HG03565 (cell line): ENCODE measurements around the gene ICAM2.

Experiments used
- ATAC-seq: cut with Tn5 transposase; IDR thresholded peaks from one replicate; pipeline ENCODE4 v1.9.1; 2021; ENCODE audit warnings: mild to moderate bottlenecking, moderate library complexity; ENCODE audit not compliant: unreplicated experiment

ICAM2 gene

DNA sequence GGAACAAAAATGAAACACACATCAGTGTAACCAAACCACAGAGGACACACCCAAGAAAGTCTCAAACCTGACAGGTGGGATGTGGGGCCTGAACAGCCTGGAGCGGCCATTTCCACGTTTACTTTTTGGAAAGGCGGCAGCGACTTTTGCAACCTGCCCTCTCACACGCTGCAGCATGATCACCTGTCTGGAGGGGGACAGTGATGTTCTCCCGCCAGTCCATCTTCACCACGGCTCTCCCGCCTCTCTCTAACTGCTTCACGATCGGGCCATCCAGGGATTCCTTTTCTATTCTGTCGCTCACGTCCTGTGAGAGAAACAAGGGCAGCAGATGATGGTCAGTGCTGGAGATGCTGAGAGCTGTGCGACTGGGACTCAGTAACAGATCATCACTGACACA is 24.7 kb upstream of the ICAM2 start:
- no peak for ATAC-seq

- no peak for ATAC-seq
These were observed 22.5 kb upstream of the ICAM2 start for GRCh38 chr17:64042700-64043485.

- ATAC-seq, result no peak
These were observed 21.5 kb upstream of the ICAM2 start for GRCh38 chr17:64041912-64042311.

- ATAC-seq, result no peak
These were observed 19.8 kb upstream of the ICAM2 start for GRCh38 chr17:64040206-64040605.

- ATAC-seq, result no peak
These were observed 18.6 kb upstream of the ICAM2 start for GRCh38 chr17:64039106-64039400.

GRCh38 chr17:64038331-64039105 is 18.1 kb upstream of the ICAM2 start:
- no peak for ATAC-seq

GRCh38 chr17:64037802-64038201 is 17.4 kb upstream of the ICAM2 start:
- ATAC-seq, result no peak

- no peak for ATAC-seq
These were observed 16.7 kb upstream of the ICAM2 start for GRCh38 chr17:64037180-64037579.

- ATAC-seq, result no peak
These were observed 15.9 kb upstream of the ICAM2 start for GRCh38 chr17:64036198-64036922.

GRCh38 chr17:64032081-64032480 is 11.6 kb upstream of the ICAM2 start:
- no peak for ATAC-seq

GRCh38 chr17:64028874-64029464 is 8.5 kb upstream of the ICAM2 start:
- no peak for ATAC-seq

DNA sequence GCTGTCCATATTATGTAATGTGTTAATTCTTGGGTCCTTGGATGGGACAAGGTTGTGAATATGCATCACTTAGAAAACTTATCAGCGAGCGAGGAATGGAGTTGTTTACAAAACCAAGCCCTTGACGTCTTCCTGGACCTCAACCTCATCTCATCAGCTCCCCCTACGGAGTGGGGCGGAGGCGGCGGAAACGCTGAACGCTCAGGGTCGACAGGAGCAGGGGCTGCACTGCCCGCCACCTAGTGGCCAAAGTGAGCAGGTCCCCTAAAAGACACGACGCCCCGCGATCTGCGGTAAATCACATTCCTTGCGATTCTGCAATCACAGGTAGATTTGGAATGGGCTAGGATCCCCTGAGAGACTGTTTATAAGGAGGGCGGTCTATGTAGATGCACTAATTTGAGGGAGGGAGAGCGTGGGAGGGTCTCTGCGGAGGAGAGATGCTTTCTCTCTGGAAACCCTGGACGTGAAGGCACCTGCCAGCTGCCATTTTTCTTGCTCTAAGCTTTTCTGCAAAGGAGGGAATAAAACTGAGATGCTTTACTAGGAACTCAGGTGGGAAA is 5.4 kb upstream of the ICAM2 start:
- peak; percentile 58 for ATAC-seq

DNA sequence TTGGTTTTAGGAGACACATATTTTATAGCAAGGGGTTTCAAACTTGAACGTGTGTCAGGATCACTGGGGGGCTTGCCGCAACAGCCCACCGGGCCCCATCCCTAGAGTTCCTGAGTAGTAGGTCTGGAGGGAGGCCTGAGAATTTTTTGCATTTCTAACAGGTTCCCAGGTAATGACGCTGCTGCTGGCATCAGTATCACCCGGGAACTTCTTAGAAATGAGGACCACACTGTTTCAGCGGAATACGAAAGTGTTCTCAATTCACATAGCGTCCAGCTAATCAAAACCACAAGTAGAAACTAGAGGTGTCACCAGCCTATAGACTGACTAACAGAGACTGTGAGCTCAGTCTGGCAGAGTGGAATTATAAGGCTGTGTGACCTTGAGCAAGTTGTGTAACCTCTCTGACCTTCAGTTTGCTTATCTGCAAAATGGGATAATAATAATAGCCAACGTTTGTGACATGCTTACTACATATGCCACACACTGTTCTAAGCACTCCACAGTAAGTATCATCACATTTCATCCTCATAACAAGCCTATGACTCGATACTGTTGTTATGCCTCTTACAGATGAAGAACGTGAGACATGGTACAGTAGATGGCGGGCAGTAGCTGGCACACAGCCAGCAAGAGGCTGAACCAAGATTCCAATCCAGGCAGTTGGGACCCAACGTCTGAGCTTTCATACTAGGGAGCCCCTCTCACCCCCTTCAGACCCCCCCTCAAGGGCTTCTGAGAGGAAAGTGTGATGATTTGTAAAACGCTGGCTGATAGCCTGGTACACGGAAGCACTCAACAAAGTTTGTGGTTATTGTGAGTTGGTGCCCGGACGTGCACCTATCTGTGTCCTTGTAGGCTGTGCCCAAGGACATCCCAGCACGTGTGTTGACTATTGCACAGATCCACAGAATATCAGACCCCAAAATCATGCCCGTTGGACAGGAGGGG is 4.6 kb upstream of the ICAM2 start:
- ATAC-seq, result no peak

DNA sequence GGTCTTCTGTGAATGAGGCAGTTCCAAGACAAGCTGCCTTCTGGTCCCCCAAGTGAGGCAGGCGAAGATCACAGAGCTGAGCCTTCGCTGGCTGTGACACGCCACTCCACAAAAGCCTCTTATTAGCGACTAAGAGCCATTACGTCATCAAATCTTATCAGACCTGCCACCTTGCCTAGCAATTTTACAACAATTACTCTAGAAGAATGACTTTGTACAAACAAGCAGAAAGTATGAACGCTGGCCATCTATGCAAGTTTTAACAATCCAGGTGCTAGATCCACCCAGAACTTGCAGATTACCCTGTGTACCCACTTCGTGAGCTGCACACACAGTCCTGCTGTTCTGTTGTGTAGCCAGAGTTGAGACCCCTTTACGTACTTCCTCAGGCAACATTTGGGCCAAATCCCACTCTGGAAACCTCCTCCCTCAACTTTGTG is 3.8 kb upstream of the ICAM2 start:
- no peak for ATAC-seq

DNA sequence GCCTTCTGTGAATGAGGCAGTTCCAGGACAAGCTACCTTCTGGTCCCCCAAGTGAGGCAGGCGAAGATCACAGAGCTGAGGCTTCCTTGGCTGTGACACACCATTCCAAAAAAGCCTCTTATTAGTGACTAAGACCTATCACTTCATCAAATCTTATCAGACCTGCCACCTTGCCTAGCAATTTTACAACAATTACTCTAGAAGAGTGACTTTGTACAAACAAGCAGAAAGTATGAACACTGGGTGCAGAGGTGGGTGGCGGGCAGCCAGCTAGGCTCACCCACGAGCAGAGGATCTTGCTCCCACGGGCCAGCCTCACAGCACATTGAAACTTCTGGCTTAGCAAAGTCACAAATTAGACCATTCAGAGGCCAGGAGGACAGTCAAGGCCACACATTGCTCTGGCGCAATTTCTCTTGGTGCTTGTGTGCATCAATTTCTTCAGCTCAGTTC is 2.2 kb upstream of the ICAM2 start:
- ATAC-seq, result no peak

- ATAC-seq, result peak; percentile 8
These were observed 877 bp downstream of the ICAM2 start for GRCh38 chr17:64019551-64019961.

- no peak for ATAC-seq
These were observed 3.0 kb downstream of the ICAM2 start for GRCh38 chr17:64017381-64017980.

- no peak for ATAC-seq
These were observed 3.5 kb downstream of the ICAM2 start for GRCh38 chr17:64016974-64017373.

DNA sequence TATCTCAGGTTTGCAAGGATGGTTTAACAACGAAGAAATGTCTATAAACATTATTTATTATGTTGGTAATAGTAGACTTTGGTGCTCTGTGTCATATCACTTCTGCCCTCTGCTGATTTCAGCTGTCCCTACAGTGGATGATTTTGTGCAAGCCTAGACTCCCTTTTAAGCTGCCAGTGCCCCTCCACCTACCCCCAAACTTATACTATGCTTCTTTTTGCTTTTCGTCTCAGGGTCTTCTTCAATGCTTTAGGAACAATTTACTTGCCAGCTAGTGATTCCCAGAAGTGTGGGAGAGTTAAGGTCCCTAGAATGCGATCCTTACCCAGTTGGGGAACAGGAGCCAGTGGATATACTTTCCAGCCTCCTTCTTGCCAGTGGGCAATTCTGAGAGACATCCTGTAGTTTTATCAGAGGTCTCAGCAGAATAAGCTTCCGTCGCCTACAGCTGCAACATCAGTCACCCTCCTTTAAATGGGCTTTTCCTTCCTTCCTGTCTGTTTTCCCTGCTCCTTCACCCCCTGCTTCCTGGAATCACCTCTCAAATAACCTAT is 4.1 kb downstream of the ICAM2 start:
- no peak for ATAC-seq
